GM18508 (cell line): ENCODE data around the gene RUNDC1.
"Not testable (repeated sequence)": the region's sequence is repeated elsewhere in the genome, so short reads cannot be mapped to it uniquely, and the experiment has no call there.

Experiments
- ATAC-seq: cut with Tn5 transposase; IDR thresholded peaks from one replicate; pipeline ENCODE4 v1.9.1; 2021; ENCODE audit warnings: moderate number of reproducible peaks; ENCODE audit not compliant: insufficient read depth, unreplicated experiment

The RUNDC1 gene

GRCh38 chr17:42980274-42980765 lies at the start of gene RUNDC1:
Gene RUNDC1 (plus strand): TSS chr17:42980565. CDS start chr17:42980577, 12 bp downstream.
- ATAC-seq = no peak

GRCh38 chr17:42937712-42938596 lies 42.4 kb upstream of the RUNDC1 start:
- no peak for ATAC-seq

- no peak for ATAC-seq
Observed at GRCh38 chr17:42944211-42944610, 36.2 kb upstream of the RUNDC1 start.

- no peak for ATAC-seq
Observed at GRCh38 chr17:42946812-42947211, 33.6 kb upstream of the RUNDC1 start.

- ATAC-seq = no peak
Observed at GRCh38 chr17:42950044-42950783, 30.2 kb upstream of the RUNDC1 start.

- ATAC-seq = no peak
Observed at GRCh38 chr17:42953669-42954068, 26.7 kb upstream of the RUNDC1 start.

- no peak for ATAC-seq
Observed at GRCh38 chr17:42964161-42964932, 16.0 kb upstream of the RUNDC1 start, which contains the start of gene AARSD1. Gene AARSD1 (minus strand): TSS chr17:42964454. CDS start chr17:42964440, 14 bp downstream.

GRCh38 chr17:42967925-42968324 lies 12.4 kb upstream of the RUNDC1 start:
- no peak for ATAC-seq

GRCh38 chr17:42969001-42969581 lies 11.3 kb upstream of the RUNDC1 start:
- ATAC-seq = no peak

GRCh38 chr17:42971589-42971988 lies 8.8 kb upstream of the RUNDC1 start:
- ATAC-seq = no peak

- ATAC-seq = not testable (repeated sequence)
Observed at GRCh38 chr17:42973323-42973722, 7.0 kb upstream of the RUNDC1 start.

- no peak for ATAC-seq
Observed at GRCh38 chr17:42975265-42975664, 5.1 kb upstream of the RUNDC1 start.

GRCh38 chr17:42975701-42976100 lies 4.7 kb upstream of the RUNDC1 start:
- not testable (repeated sequence) for ATAC-seq

- ATAC-seq = no peak
Observed at GRCh38 chr17:42979511-42980273, 673 bp upstream of the RUNDC1 start, which contains the start of gene PTGES3L. Gene PTGES3L (minus strand): TSS chr17:42980080. CDS start chr17:42980053, 27 bp downstream.

GRCh38 chr17:42980766-42981397 lies 517 bp downstream of the RUNDC1 start:
- ATAC-seq = no peak

GRCh38 chr17:42982266-42982665 lies 1.9 kb downstream of the RUNDC1 start:
- ATAC-seq = no peak

GRCh38 chr17:42985225-42985624 lies 4.9 kb downstream of the RUNDC1 start:
- ATAC-seq = peak; percentile 41

GRCh38 chr17:42989141-42989540 lies 8.8 kb downstream of the RUNDC1 start:
- ATAC-seq = no peak
